Activated B cell treated with CpG ODN at 0.5 μM for 24 hours (primary cell): ENCODE data around the gene SIRPA. TPM values are rescaled to one million over a fixed set of nuclear protein-coding genes. Genes with fewer than 3 reads are reported as not detected.

ENCODE experiments used
- ATAC-seq: fragments of 200-7000 bp; cut with Tn5 transposase; one replicate; pipeline ENCODE4 v1.10.0; 2021; ENCODE audit warnings: low read depth, mild to moderate bottlenecking, moderate library complexity
- CTCF ChIA-PET: fragments of 350-600 bp; sonication (Branson Sonifier 250); formaldehyde crosslinking; loops from one replicate; lab custom pipeline; 2021; ENCODE audit warnings: antibody characterized with exemption; lab: Charles Lee
- POLR2A ChIA-PET: fragments of 350-600 bp; sonication (Branson Sonifier 250); formaldehyde crosslinking; loops from one replicate; lab custom pipeline; 2021; ENCODE audit warnings: antibody characterized with exemption; lab: Charles Lee
- DNase-seq: peaks from one replicate; pipeline ENCODE4 v3.0.0; 2022
- H3K27ac Mint-ChIP-seq: one replicate; pipeline ENCODE4 v1.8.0; 2020; ENCODE audit warnings: mixed read lengths
- H3K27me3 Mint-ChIP-seq: one replicate; pipeline ENCODE4 v1.8.0; 2021; ENCODE audit warnings: mixed read lengths
- H3K36me3 Mint-ChIP-seq: one replicate; pipeline ENCODE4 v1.8.0; 2021; ENCODE audit warnings: low read depth, mixed read lengths
- H3K4me1 Mint-ChIP-seq: one replicate; pipeline ENCODE4 v1.8.0; 2021; ENCODE audit warnings: mixed read lengths
- H3K4me3 Mint-ChIP-seq: one replicate; pipeline ENCODE4 v1.8.0; 2020; ENCODE audit warnings: mild to moderate bottlenecking, mixed read lengths
- H3K9me3 Mint-ChIP-seq: one replicate; pipeline ENCODE4 v1.8.0; 2020; ENCODE audit warnings: mixed read lengths
- CTCF ChIP-seq: fragments of 200-600 bp; IDR thresholded peaks from one replicate; pipeline ENCODE4 v1.8.0; 2022; ENCODE audit warnings: antibody characterized with exemption, mild to moderate bottlenecking
- intact Hi-C: fragments of 100-400 bp; cut with micrococcal nuclease; formaldehyde crosslinking; loops from one replicate; pipeline ENCODE4 v1.15.1; 2024
- total RNA-seq: library from RNA; stranded (reverse); gene quantifications from 2 replicates; pipeline ENCODE4 v1.2.3, GENCODE V29; 2022

SIRPA gene
- total RNA-seq, 1 donor from 2014 or later: 10.1 TPM

- no peaks in the 10 kb centered on the region for H3K4me1 Mint-ChIP-seq
- no peaks in the 10 kb centered on the region for H3K9me3 Mint-ChIP-seq
- ATAC-seq: no peak
- H3K27ac Mint-ChIP-seq: no peak overlapping the region
- no peaks in the 10 kb centered on the region for H3K36me3 Mint-ChIP-seq
- H3K27me3 Mint-ChIP-seq: peaks cover 26% of the 10 kb centered on the region
- DNase-seq: no peak
- CTCF ChIA-PET: no interaction called here
- no peak overlapping the region for H3K4me3 Mint-ChIP-seq
- POLR2A ChIA-PET: no interaction called here
- intact Hi-C loops: no loop called here
- TF ChIP-seq CTCF: no peak
Observed at GRCh38 chr20:1987826-1988225, 92.6 kb downstream of the SIRPA start.

Other genes with a start within 250 kb of the SIRPA start
- not detected in 2 replicates for gene SIRPG, start 237.6 kb upstream of the SIRPA start, total RNA-seq
- gene PDYN, start 98.7 kb downstream of the SIRPA start, total RNA-seq: not detected in 2 replicates
- gene STK35, start 206.4 kb downstream of the SIRPA start, total RNA-seq: 15.5 and 17.6 TPM in 2 replicates